DMS53 treated with DMSO at 0.1 percent for 48 hours (cell line): Measurements from ENCODE around the gene CALHM1.
"Not testable (repeated sequence)": the region's sequence is repeated elsewhere in the genome, so short reads cannot be mapped to it uniquely, and the experiment has no call there.

ENCODE experiments used
- DNase-seq: peaks from one replicate; lab custom pipeline; 2025; ENCODE audit not compliant: unreplicated experiment; lab: John Stamatoyannopoulos, UW

CALHM1 gene

DNA sequence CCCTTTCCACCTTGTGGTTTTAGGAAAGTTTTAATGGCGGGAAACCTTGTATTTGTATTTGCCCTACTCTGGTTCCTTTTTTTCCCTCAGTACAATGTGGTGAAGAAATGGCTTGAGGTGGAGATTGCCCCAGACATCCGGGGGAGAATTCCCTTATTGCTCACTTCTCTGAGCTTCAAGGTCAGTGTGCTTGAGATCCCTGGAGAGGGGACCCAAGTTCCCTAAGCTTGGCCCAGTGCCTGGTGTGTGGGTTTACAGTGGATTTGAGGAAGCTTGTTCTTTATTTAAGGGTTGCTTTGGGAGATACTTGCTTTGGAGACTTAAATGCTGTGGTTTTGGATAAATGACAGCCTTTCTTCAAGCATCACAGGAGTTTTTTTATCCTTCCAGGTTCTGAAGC is 24.8 kb downstream of the CALHM1 start:
- DNase-seq, result no peak

DNA sequence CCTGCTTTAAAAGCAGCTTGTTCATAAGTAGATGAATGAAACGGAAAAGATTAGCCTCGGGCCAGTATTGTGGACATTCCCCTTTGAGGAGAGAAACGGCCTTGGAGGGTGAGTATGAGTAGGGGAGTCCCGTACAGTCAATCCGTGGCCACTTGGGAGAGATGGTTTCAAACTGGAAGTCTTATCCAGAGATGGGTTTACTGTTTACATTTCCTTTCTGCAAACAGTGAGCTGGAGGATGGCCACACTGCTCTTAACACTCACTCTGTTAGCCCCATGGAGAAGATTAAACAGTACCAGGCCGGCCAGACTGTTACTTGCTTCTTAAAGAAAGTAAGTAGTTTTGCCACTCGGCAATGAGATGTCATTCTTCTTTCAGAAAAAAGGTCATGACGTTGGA is 26.8 kb downstream of the CALHM1 start:
- peak; percentile 5 for DNase-seq

DNA sequence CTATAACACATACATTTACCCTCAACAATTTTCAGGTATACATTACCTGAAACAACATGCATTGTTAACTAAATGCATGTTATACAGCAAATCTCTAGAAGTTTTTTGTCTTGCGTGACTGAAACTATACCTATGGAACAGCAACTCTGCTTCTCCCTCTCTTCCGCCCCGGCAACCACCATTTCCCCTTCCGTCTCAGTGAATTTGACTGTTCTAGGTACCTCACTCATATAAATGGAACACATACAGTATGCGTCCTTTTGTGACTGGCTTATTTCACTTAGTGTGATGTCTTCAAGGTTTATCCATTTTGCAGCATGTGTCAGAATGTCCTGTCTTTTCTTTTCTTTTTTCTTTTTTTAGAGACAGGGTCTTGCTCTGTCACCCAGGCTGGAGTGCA is 29.1 kb downstream of the CALHM1 start:
- no peak for DNase-seq

DNA sequence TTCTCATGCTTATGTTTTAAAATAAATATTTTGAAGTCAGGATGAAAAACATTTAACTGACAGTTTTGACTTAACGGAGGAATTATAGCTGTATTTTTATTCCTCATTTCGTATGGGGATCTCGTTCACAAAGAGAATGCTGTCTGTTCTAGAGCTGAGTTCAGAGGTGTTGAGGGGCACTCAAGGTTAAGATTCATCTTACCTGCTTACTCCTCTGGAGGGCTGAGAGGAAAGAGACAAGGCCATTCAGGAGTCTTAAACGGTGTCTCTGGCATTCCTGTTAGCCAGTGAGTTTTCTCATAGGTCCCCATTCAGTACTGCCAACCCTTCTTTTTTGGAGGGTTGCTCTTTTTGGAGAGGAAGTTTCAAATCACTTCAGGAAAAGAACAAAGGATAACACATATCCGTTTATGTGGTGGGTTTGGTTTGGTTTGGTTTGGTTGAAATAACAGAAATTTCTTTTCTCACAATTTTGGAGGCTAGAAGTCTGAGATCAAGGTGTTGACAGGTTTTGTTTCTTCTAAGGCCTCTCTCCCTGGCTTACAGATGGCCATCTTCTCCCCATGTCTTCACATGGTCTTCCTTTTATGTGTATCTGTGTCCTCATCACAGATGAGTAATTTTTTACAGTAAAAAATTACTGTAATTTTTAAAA is 29.6 kb downstream of the CALHM1 start:
- no peak for DNase-seq

GRCh38 chr10:103427866-103428265 is 30.8 kb downstream of the CALHM1 start:
- DNase-seq, result no peak

GRCh38 chr10:103423748-103424147 is 35.0 kb downstream of the CALHM1 start:
- DNase-seq, result no peak

DNA sequence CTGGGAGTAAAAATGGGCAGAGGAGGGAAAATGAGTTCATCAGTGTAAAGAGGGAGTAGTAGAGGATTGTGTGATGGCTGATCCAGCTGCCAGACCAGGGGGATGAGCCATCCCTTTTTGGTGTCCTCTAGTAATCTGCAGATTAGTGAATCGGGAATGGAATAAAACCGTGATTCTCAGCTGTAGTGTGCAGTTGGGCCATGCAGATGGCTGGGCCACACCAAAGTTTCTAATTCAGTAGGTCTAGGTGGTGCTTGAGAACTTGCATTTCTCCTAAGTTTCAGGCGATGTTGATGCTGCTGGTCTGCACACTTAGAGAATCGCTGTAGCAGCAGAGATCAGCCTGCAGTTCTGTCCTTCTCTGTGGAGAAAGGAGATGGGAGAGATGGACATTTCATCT is 39.6 kb downstream of the CALHM1 start:
- DNase-seq, result no peak

DNA sequence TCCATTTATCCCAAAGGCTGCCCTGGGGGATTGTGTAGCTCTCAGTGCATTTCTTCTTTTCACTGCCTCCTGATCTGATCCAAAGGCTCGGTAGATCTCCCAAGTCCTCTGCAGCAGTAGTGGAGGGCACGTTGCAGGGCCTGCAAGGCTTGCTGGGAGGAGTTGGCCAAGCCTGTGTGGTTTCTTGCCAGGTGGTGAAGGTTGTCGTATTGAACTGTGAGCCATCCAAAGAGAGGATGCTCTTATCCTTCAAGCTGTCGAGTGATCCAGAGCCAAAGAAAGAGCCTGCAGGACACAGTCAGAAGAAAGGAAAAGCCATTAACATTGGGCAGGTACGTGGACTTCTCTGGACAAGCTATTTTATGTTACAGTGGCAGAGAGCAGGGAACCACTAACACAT is 41.1 kb downstream of the CALHM1 start:
- no peak for DNase-seq

GRCh38 chr10:103417148-103417469 is 41.6 kb downstream of the CALHM1 start:
- not testable (repeated sequence) for DNase-seq

DNA sequence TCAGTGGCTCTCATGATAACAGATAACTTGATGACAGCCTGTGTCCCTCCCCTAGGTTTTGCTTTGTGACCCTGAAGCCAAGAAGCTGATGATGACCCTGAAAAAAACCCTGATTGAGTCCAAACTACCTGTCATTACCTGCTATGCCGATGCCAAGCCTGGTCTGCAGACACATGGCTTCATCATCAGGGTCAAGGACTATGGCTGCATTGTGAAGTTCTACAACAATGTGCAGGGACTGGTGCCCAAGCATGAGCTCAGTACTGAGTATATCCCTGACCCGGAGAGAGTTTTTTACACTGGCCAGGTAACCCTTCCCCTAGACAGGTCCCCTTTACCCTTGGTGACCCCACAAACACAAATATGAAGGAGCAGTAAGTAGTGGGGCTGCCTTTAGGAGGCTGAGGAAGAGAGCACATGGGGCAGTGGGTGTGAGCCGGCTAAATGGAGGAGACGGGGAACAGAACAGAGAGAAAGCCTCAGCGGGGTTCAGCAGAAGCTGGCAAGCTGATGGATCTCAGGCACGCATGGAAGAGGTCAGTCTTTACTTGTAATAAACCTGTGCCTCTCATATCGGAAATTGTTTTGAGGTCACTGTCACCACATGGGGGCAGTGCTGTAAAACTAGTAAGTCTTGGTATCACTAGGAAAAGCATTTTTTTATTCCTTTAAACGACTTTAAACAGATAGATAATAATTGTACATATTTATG is 42.1 kb downstream of the CALHM1 start:
- DNase-seq, result peak; percentile 69

GRCh38 chr10:103415581-103415980 is 43.1 kb downstream of the CALHM1 start:
- no peak for DNase-seq

DNA sequence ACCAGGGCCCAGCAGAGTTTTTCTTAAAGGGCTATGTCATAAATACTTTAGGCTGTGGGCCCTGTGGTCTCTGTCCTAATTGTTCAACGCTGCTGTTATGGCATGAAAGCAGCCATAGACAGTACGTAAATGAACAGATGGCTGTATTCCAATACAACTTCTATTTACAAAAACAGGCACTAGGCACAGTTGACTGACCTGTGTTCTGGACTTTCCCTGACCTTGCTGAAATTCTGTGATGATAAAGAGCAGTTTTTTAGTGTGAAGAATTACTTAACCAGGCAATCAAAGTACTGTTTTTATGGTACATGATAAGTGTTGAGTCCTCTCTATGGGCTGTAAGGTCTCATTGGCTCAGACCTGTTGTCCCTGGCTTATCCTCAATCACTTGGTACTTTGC is 45.1 kb downstream of the CALHM1 start:
- DNase-seq, result no peak
